ENCODE data around the gene DHPS.
A peak's percentile ranks its signal among the peaks of the same experiment; 100 is the strongest.

DNA sequence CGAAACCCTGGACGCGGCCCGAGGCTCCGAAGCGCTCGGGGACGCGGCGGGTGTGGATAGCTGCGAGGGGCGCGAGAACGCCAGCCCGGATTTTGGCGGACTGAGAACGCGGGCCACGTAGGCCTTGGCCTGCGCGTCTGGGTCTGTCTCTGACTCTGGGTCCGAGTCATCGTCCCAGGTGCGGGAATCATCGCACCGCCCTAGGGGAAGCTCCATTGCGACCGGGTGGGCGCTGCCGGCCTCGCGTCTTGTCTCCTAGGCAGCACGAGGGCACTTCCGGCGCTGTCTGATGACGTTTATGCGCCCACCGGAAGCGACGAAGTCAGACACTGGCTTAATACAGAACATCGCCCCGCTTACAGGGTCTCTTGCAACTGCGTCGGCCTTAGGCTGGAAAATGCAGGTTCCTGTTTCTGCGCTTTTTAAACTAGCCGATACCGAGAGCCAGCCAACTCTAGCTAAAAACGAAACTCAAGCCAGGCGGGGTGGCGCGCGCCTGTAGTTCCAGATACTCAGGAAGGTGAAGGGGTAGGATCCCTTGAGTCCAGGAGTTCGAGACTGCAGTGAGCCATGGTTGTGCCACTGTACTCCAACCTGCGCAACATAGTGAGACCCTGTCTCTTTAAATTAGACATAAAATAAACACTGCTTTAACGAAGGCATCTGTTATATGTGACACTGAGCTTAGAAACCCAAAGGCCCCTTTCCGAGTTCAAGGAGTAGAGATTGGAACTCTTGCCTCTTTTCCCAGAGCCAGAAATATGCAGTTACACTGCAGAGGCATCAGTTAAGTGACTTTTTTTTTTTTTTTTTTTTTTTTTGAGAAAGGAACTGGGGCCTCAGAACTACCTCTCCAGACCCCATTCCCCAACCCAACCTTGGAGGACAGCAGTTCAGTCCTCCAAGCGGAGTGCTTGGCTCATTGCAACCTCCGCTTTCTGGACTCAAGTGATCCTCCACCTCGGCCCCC is 15.0 kb upstream of the DHPS start, which contains the start of gene FBXW9:
- TF ChIP-seq, protein P1, sequence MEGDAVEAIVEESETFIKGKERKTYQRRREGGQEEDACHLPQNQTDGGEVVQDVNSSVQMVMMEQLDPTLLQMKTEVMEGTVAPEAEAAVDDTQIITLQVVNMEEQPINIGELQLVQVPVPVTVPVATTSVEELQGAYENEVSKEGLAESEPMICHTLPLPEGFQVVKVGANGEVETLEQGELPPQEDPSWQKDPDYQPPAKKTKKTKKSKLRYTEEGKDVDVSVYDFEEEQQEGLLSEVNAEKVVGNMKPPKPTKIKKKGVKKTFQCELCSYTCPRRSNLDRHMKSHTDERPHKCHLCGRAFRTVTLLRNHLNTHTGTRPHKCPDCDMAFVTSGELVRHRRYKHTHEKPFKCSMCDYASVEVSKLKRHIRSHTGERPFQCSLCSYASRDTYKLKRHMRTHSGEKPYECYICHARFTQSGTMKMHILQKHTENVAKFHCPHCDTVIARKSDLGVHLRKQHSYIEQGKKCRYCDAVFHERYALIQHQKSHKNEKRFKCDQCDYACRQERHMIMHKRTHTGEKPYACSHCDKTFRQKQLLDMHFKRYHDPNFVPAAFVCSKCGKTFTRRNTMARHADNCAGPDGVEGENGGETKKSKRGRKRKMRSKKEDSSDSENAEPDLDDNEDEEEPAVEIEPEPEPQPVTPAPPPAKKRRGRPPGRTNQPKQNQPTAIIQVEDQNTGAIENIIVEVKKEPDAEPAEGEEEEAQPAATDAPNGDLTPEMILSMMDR (IDR thresholded peaks at IDR 0.05), result no peak
- peak; percentile 24 to 73 (median 71) for TF ChIP-seq POLR2A (IDR thresholded peaks at IDR 0.05)
